ENCODE results near the gene ATP6V1G3. TPM values are rescaled to one million over a fixed set of nuclear protein-coding genes. Genes with fewer than 3 reads are reported as not detected.
A peak's percentile ranks its signal among the peaks of the same experiment; 100 is the strongest.
"Not testable (repeated sequence)": the region's sequence is repeated elsewhere in the genome, so short reads cannot be mapped to it uniquely, and the experiment has no call there.

The ATP6V1G3 gene
- total RNA-seq, 1 donor from 2014 or later, result not detected

DNA sequence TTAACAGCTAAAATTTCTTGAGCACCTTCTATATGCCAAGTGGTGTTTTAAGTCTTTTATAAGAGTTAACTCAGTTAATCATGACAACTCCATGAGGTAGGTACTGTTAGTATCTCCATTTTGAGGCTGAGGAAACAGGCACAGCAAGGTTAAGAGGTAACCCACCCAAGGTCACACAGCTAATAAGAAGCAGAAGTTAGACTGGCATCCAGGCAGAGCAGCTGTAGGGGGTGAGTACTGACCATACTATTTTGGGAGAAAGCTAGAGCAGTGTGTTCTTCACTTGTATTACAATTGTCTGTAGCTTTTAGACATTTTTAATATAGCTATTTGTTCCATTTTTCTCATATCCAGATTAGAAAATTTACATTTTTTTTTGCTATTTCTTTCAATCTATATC, 4.8 kb downstream of the ATP6V1G3 start:
- peaks cover 9% of the 10 kb centered on the region for H3K36me3 Mint-ChIP-seq (ENCODE audit: low read depth)
- peaks cover 50% of the 10 kb centered on the region for H3K4me1 Mint-ChIP-seq (ENCODE audit: low read depth)
- no peak overlapping the region for H3K4me3 Mint-ChIP-seq
- peaks cover 10% of the 10 kb centered on the region for H3K9me3 Mint-ChIP-seq
- H3K27me3 Mint-ChIP-seq (ENCODE audit: insufficient read depth), result no peaks in the 10 kb centered on the region
- intact Hi-C loops (cut with micrococcal nuclease), result loop anchor here (2.0 kb wide), 2 partner anchors 15 to 17 kb away; no protein-coding TSS in a partner anchor
- DNase-seq (ENCODE audit: low spot score), result no peak
- H3K27ac Mint-ChIP-seq, result no peak overlapping the region

DNA sequence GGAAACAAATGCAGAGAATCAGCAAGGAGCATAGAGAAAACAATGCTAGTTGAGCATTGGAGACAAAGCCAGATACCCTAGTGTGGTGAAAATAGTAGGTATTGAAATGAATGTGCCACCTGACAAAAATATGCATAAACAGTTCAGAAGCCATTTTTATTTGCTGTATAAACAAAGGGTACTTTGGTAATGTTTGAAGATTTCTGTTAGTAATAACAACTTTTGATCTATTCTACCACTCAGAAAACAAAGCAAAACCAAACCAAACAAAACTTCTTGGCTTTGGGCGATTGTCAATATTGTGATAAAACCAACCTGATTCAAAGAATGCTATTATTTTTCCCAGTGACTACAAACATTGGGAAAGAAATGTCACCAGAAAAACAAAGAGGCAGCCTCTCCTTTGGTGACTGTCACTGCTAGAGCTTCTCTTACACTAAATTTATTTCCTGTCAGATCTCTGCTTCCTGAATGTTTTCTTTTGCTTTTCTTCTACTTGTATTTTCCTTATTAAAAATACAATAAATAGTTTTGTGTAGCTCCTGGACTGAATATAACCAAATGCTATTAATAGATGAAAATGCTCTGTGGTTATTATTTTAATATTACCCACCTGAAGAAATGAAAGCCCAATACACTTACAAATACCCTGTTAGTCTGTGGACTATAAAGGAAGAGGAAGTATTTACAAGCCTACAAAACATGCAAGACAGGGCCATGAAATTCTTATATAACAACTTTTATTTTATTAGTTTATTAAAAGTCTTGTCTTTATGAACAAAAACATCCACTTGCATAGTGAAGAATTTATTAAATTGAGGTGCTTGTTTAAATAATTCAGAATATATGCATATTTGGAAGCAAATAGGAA, 5.7 kb downstream of the ATP6V1G3 start:
- Mint-ChIP-seq H3K4me3 (peak overlapping the region; percentile 41), H3K36me3 (ENCODE audit: low read depth) (peaks cover 9% of the 10 kb centered on the region), H3K27me3 (ENCODE audit: insufficient read depth) (no peaks in the 10 kb centered on the region), H3K27ac (peak overlapping the region; percentile 6), H3K9me3 (peaks cover 10% of the 10 kb centered on the region), H3K4me1 (ENCODE audit: low read depth) (peaks cover 50% of the 10 kb centered on the region)
- DNase-seq (ENCODE audit: low spot score), result no peak
- intact Hi-C loops (cut with micrococcal nuclease), result loop anchor here (2.0 kb wide), 2 partner anchors 14 to 18 kb away; no protein-coding TSS in a partner anchor

- Mint-ChIP-seq H3K9me3 (peaks cover 10% of the 10 kb centered on the region), H3K4me3 (no peak overlapping the region), H3K4me1 (ENCODE audit: low read depth) (peaks cover 29% of the 10 kb centered on the region), H3K27ac (no peak overlapping the region), H3K36me3 (ENCODE audit: low read depth) (peaks cover 9% of the 10 kb centered on the region), H3K27me3 (ENCODE audit: insufficient read depth) (no peaks in the 10 kb centered on the region)
- no peak for DNase-seq (ENCODE audit: low spot score)
- intact Hi-C loops (cut with micrococcal nuclease), result no loop called here
These were observed 8.6 kb downstream of the ATP6V1G3 start for GRCh38 chr1:198531891-198532290.

- Mint-ChIP-seq H3K9me3 (peaks cover 10% of the 10 kb centered on the region), H3K36me3 (ENCODE audit: low read depth) (peaks cover 9% of the 10 kb centered on the region), H3K27ac (no peak overlapping the region), H3K4me3 (no peak overlapping the region), H3K4me1 (ENCODE audit: low read depth) (peaks cover 30% of the 10 kb centered on the region), H3K27me3 (ENCODE audit: insufficient read depth) (no peaks in the 10 kb centered on the region)
- intact Hi-C loops (cut with micrococcal nuclease), result no loop called here
- DNase-seq (ENCODE audit: low spot score), result no peak
These were observed 9.5 kb downstream of the ATP6V1G3 start for GRCh38 chr1:198530953-198531352.

DNA sequence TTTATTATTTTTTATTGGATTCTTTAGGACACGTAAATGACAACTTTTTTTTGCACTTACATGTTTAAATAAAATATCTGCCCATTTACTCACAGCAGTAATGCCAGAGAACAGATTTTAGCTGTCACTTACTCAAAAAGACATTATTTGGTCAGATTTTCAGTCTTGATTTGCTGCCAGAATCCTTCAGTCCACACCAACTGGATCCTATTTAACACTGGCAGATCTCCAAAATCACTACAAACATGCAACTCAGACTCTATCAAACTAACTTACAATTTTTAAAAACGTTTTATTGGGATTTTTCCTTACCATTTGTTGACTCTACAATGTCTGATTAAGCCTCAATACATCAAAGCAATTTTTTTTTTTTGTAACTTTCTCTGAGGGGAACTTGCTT, 11.1 kb downstream of the ATP6V1G3 start:
- H3K4me1 Mint-ChIP-seq (ENCODE audit: low read depth), result peaks cover 24% of the 10 kb centered on the region

DNA sequence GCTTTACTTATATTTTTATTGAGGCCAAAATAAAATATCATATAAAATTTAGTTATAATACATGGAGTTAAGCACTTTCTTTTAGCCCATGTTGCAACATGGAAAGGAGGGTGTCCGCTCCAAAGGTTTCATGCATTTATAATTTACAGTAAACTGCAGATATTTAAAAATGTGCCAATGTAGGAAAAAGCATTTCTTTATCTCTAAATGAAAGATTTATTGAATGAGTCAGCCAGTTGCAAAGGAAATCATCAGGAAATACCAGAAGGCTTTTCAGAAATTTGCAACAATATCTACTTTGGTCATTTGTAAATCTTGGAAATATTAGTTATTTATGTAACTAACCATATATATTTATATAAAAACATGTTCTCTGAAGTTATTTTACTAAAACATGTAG, 12.1 kb downstream of the ATP6V1G3 start:
- Mint-ChIP-seq H3K9me3 (peaks cover 3% of the 10 kb centered on the region), H3K4me3 (no peak overlapping the region), H3K4me1 (ENCODE audit: low read depth) (peaks cover 23% of the 10 kb centered on the region), H3K27me3 (ENCODE audit: insufficient read depth) (no peaks in the 10 kb centered on the region), H3K27ac (no peak overlapping the region), H3K36me3 (ENCODE audit: low read depth) (peaks cover 5% of the 10 kb centered on the region)
- intact Hi-C loops (cut with micrococcal nuclease), result no loop called here
- no peak for DNase-seq (ENCODE audit: low spot score)

More for the DNA sequence above, 11.1 kb downstream of the ATP6V1G3 start:
- H3K27me3 Mint-ChIP-seq (ENCODE audit: insufficient read depth), result no peaks in the 10 kb centered on the region
- no peak overlapping the region for H3K27ac Mint-ChIP-seq
- H3K4me3 Mint-ChIP-seq, result no peak overlapping the region
- peaks cover 9% of the 10 kb centered on the region for H3K36me3 Mint-ChIP-seq (ENCODE audit: low read depth)
- intact Hi-C loops (cut with micrococcal nuclease), result no loop called here
- H3K9me3 Mint-ChIP-seq, result peaks cover 10% of the 10 kb centered on the region
- DNase-seq (ENCODE audit: low spot score), result no peak

DNA sequence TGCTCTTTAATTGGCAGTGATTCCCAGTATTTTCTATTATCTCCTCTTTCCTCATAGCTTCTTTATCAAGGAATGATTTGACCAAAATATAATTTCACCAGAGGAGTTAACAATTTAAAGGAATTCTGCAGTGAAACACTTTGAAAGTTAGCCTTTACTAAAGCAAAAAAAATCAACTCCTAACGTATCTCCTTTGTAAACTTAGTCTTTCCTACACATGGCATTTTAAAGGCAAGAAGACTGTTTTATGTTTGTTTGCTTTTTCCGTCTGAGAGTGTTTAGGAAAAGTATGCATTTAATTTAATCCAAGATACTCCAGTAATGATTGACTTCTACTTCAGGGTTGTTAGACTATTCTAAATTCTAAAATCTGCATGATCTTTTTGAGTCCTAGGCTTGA, 15.9 kb downstream of the ATP6V1G3 start:
- Mint-ChIP-seq H3K4me1 (ENCODE audit: low read depth) (peaks cover 56% of the 10 kb centered on the region), H3K27me3 (ENCODE audit: insufficient read depth) (no peaks in the 10 kb centered on the region)

DNA sequence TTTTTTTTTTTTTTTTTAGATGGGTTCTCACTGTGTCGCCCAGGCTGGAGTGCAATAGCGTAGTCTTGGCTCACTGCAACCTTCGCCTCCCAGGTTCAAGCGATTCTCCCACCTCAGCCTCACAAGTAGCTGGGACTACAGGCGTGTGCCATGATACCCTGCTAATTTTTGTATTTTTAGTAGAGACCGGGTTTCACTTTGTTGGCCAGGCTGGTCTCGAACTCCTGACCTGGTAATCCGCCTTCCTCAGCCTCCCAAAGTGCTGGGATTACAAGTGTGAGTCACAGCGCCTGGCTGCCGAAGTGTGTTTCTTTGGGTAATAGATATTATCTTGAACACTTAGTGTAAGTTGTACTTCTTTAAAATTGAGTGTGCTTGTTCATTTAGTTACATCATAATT, 16.4 kb downstream of the ATP6V1G3 start:
- not testable (repeated sequence) for H3K27me3 Mint-ChIP-seq (ENCODE audit: insufficient read depth); H3K36me3 Mint-ChIP-seq (ENCODE audit: low read depth); DNase-seq (ENCODE audit: low spot score); H3K9me3 Mint-ChIP-seq
- intact Hi-C loops (cut with micrococcal nuclease), result loop anchor here (5.0 kb wide), 6 partner anchors 98 to 1028 kb away; no protein-coding TSS in a partner anchor
- Mint-ChIP-seq H3K4me1 (ENCODE audit: low read depth) (peaks cover 60% of the 10 kb centered on the region), H3K27ac (peak overlapping the region; percentile 42), H3K4me3 (peak overlapping the region; percentile 40)

More for the DNA sequence above, 15.9 kb downstream of the ATP6V1G3 start:
- H3K36me3 Mint-ChIP-seq (ENCODE audit: low read depth), result no peaks in the 10 kb centered on the region
- H3K9me3 Mint-ChIP-seq, result no peaks in the 10 kb centered on the region
- peak overlapping the region; percentile 42 for H3K27ac Mint-ChIP-seq
- no peak for DNase-seq (ENCODE audit: low spot score)
- intact Hi-C loops (cut with micrococcal nuclease), result loop anchor here (5.0 kb wide), 6 partner anchors 98 to 1028 kb away; no protein-coding TSS in a partner anchor
- peak overlapping the region; percentile 35 for H3K4me3 Mint-ChIP-seq

DNA sequence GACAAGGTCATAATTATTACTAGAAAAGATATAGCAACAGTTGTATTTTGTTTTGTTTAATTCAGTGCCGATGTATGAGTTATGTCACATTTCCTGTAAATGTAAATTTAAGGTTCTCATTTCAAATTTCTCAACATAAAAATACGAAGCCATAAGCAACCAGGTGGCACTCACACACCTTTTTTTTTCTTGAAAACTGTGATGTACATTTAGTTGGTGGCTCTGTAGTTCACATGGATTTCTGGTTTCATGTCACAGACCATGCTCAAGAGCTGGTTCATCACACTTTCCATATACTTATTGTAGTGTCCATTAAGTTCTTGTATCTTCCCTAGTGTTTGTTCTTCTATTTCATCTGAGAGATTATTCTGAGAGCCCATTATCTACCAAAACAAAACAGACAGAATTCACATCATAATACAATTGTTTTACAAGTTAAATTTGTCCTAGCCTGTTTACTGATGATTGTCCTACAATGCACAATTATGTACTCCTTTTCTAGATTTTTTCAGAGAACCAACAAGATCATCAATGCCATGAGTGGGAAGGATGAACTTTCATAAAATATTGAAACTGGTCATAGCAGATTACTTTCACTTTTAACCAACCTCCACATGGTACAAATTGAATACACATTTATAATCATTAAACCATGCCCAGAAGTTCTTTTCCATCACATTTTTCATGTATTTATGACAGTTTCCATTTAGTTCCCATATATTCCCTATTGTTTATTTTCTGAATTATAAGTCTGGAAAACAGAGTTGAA, 17.1 kb downstream of the ATP6V1G3 start:
- intact Hi-C loops (cut with micrococcal nuclease), result loop anchor here (1.0 to 5.0 kb wide), 12 partner anchors 14 to 1029 kb away; partner anchors contain the start of gene PTPRC
- peaks cover 67% of the 10 kb centered on the region for H3K4me1 Mint-ChIP-seq (ENCODE audit: low read depth)
- no peaks in the 10 kb centered on the region for H3K9me3 Mint-ChIP-seq
- no peaks in the 10 kb centered on the region for H3K27me3 Mint-ChIP-seq (ENCODE audit: insufficient read depth)
- DNase-seq (ENCODE audit: low spot score), result no peak
- H3K36me3 Mint-ChIP-seq (ENCODE audit: low read depth), result no peaks in the 10 kb centered on the region
- H3K4me3 Mint-ChIP-seq, result peak overlapping the region; percentile 79
- H3K27ac Mint-ChIP-seq, result peak overlapping the region; percentile 75

- Mint-ChIP-seq H3K36me3 (ENCODE audit: low read depth) (no peaks in the 10 kb centered on the region), H3K27ac (peak overlapping the region; percentile 84), H3K9me3 (no peaks in the 10 kb centered on the region), H3K4me1 (ENCODE audit: low read depth) (peaks cover 62% of the 10 kb centered on the region), H3K27me3 (ENCODE audit: insufficient read depth) (no peaks in the 10 kb centered on the region), H3K4me3 (peak overlapping the region; percentile 71)
- no peak for DNase-seq (ENCODE audit: low spot score)
- intact Hi-C loops (cut with micrococcal nuclease), result loop anchor here (1.0 to 5.0 kb wide), 16 partner anchors 14 to 1032 kb away; partner anchors contain the start of gene DENND1B
These were observed 19.8 kb downstream of the ATP6V1G3 start for GRCh38 chr1:198520524-198521254.

GRCh38 chr1:198519639-198520501, 20.6 kb downstream of the ATP6V1G3 start:
- H3K36me3 Mint-ChIP-seq (ENCODE audit: low read depth), result no peaks in the 10 kb centered on the region
- peak overlapping the region; percentile 84 for H3K27ac Mint-ChIP-seq
- no peaks in the 10 kb centered on the region for H3K27me3 Mint-ChIP-seq (ENCODE audit: insufficient read depth)
- peaks cover 65% of the 10 kb centered on the region for H3K4me1 Mint-ChIP-seq (ENCODE audit: low read depth)
- intact Hi-C loops (cut with micrococcal nuclease), result loop anchor here (1.0 to 5.0 kb wide), 16 partner anchors 15 to 1032 kb away; partner anchors contain the start of gene DENND1B
- H3K4me3 Mint-ChIP-seq, result peak overlapping the region; percentile 71
- no peak for DNase-seq (ENCODE audit: low spot score)
- H3K9me3 Mint-ChIP-seq, result no peaks in the 10 kb centered on the region

All from activated T-helper 1 cell treated with anti-CD3 and anti-CD28 coated beads, Interleukin-12 subunit alpha, Interleukin-12 subunit beta, Interleukin-2, Interleukin-4 antibody, amounts not matched to agents 30 ng/mL and 10 ng/mL and 1 ng/mL, durations not matched to agents 14 hours and 24 hours and 36 hours (primary cell).